Hepatocyte (in vitro differentiated cells): ENCODE results near the gene ABCC6.
"Not testable (repeated sequence)": the region's sequence is repeated elsewhere in the genome, so short reads cannot be mapped to it uniquely, and the experiment has no call there.

Source experiments
- CTCF ChIP-seq: fragments of 200-600 bp; sonication (generic); IDR thresholded peaks from 2 replicates; pipeline ENCODE4 v1.5.1; 2016; ENCODE audit warnings: antibody characterized with exemption, mild to moderate bottlenecking; ENCODE audit not compliant: poor library complexity
- EZH2 ChIP-seq: fragments of 200-600 bp; sonication (generic); IDR thresholded peaks from 2 replicates; pipeline ENCODE4 v1.6.1; 2016; ENCODE audit warnings: antibody characterized with exemption, mild to moderate bottlenecking, borderline replicate concordance
- EZH2phosphoT487 ChIP-seq: fragments of 200-600 bp; sonication (generic); IDR thresholded peaks from one replicate; pipeline ENCODE4 v1.6.1; 2018; ENCODE audit warnings: antibody characterized with exemption, mild to moderate bottlenecking, low read depth, moderate library complexity; ENCODE audit not compliant: unreplicated experiment, severe bottlenecking

- TF ChIP-seq CTCF, EZH2phosphoT487, EZH2: not testable (repeated sequence)
These were observed 19.8 kb downstream of the ABCC6 start for GRCh38 chr16:16203494-16203893.
